Peyer's patch (tissue), 4 donors: ENCODE data around the gene ASAP3.

Experiments used
- CTCF ChIP-seq, 6 experiments: fragments of 450-650 bp in 4 of 6; fragments of 200-600 bp in 2 of 6; sonication (generic) in 1 of 6; IDR thresholded peaks; one replicate each; pipeline ENCODE4 v1.5.1; 2017 to 2019; ENCODE audit warnings: antibody characterized with exemption in 6 of 6, mild to moderate bottlenecking in 3 of 6, moderate library complexity in 1 of 6
- POLR2A ChIP-seq, 2 donors: fragments of 450-650 bp; IDR thresholded peaks; one replicate each; pipeline ENCODE4 v1.5.1; 2017; ENCODE audit warnings: antibody characterized with exemption in 2 of 2, mild to moderate bottlenecking in 2 of 2, moderate library complexity in 2 of 2

- TF ChIP-seq CTCF (IDR thresholded peaks at IDR 0.05) (no peak), POLR2A (IDR thresholded peaks at IDR 0.05) (no peak)
These were observed 89.8 kb downstream of the ASAP3 start for GRCh38 chr1:23394181-23394580.
